HG03108 (cell line): ENCODE results near the gene PCDHGC5.

Experiments used
- ATAC-seq: cut with Tn5 transposase; IDR thresholded peaks from one replicate; pipeline ENCODE4 v1.9.1; 2021; ENCODE audit warnings: moderate library complexity; ENCODE audit not compliant: unreplicated experiment

Gene PCDHGC5

DNA sequence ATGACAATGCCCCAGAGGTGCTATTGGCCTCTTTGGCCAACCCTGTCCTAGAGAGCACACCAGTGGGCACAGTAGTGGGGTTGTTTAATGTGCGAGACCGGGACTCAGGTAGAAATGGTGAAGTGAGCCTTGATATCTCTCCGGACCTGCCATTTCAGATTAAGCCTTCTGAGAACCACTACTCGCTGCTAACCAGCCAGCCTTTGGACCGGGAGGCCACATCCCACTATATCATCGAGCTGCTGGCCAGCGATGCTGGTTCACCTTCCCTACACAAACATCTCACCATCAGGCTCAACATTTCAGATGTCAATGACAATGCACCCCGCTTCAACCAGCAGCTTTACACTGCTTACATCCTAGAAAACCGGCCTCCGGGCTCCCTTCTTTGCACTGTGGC is 1.4 kb downstream of the PCDHGC5 start:
- ATAC-seq, result no peak

- ATAC-seq, result no peak
Measured at GRCh38 chr5:141490771-141491170, 1.9 kb downstream of the PCDHGC5 start.

GRCh38 chr5:141491323-141492167 is 2.7 kb downstream of the PCDHGC5 start:
- ATAC-seq, result peak; percentile 19

DNA sequence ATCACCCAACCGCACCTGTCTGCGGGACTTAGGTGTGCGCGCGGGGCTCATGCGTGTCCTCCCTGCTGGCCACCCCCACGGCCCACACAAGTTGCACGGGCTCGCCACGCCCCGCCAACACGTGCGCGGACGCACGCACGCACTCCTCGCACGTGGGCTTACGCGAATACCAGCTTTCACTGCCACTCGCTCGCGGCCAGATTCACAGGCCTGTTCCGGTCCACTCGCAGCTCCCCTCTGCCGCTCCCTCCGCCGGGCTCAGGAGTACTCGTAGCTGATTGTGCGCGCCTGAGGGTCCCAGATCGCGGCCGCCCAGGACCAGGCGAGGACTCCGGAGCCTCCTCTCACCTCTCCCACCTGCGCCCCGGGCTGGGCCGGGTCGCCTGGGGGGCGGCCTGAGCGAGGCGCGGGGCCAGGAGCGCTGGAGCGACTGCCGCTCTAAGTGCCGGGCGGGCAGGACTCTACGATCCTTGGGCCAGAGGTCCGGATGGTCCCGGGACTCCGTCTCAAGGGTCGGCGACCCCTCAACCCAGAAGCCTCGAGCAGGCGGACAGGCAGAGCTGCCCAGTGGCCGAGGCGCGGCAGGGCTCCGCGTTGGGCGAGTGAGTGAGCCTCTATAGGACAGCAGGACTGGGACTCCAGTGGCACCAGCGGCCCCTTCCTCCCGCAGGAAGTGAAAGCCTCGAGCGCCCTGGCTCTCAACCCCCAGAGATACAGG is 3.4 kb downstream of the PCDHGC5 start:
- peak; percentile 44 for ATAC-seq

DNA sequence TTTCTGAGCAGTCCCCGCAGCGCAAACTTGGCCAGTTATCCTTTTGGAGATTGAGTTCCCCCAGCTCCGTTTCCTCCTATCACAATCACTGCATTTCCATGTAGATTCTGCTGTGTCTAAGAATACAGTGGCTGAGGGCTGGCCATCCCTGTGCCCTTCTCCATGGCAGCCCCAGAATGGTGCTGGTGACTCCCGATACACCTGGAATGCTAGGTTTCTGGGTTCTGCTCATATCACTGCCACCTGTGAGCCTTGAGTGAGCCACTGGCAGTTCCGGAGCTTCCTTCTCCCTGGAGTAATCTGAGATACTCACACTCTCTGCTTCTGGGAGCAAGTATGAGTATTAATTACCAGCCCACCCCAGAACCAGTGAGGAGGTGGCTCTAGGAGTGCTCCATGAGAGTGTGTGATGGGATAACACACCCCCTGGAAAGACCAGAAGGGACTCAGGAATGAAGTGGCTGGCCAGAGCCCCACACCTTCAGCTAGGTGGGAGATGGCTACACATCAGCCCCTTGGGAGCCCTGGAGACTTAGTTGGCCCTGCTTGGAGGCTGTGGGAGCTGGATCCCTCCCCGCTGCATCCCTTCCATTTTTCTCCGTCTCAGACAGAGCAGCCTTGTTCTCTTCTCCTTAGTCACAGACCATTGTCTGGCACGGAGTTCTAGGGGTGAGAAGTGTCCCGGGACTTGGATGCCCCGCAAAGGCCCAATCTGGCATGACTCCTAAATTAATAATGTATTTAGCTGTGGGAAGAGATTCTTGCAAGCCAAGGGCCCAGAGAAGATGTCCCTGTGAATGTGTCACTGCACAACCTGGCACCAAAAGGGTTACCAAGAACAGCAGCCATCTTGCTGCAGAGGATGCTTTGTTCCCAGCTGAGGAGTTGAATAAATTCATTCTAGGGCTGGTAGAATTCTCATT is 4.9 kb downstream of the PCDHGC5 start:
- no peak for ATAC-seq

DNA sequence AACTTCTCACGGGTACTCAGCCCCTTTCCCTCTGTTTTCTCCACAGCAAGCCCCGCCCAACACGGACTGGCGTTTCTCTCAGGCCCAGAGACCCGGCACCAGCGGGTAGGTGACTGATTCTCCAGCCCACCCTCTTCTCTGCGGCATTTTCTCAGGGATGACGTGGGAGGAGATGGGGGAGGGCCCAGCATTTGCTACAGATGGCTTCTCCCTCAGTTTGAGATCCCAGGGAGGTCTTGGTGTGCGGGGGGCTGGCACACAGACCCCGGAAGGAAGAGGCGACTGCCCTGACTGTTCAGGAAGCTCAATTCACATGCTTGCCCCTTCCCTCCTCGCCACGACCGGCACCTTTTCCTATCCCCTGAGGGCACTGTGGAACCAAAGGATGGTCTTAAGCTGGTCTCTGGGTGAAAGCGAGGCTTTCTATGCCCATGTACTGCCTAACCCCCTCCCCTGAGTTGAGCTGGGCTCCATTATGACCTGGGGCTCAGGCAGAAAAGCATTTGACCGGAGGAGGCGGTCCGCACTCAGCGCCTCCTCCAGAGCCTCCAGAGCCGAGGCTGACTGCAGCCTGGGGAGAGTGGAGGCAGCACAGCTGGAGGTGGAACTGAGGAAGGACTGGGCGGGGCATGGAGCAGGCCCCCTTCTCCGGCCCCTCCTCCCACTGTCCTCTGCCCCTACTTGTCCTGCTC is 6.0 kb downstream of the PCDHGC5 start:
- ATAC-seq, result no peak

- ATAC-seq, result no peak
Measured at GRCh38 chr5:141495453-141495811, 6.6 kb downstream of the PCDHGC5 start.

- no peak for ATAC-seq
Measured at GRCh38 chr5:141496038-141496437, 7.2 kb downstream of the PCDHGC5 start.

GRCh38 chr5:141501761-141502160 is 12.9 kb downstream of the PCDHGC5 start:
- no peak for ATAC-seq

DNA sequence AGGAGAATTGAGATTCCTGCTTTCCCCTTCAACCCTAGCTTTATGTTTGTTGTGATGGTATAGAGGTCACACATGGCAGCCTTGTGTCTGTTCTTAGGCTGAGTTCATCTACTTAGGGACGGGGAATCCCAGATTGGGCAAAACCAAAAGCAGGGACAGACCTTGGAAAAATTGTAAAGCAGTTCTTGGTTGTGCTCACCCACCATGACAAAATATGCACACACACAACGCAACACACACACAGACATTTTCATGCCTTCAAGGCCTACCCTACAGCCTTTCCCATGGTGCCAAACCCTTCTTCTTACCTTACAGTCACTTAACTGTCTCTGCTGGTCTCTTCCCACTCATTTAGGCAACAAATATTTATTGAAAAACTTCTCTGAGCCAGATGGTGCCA is 14.8 kb downstream of the PCDHGC5 start:
- ATAC-seq, result no peak

GRCh38 chr5:141504216-141504615 is 15.3 kb downstream of the PCDHGC5 start:
- ATAC-seq, result no peak

DNA sequence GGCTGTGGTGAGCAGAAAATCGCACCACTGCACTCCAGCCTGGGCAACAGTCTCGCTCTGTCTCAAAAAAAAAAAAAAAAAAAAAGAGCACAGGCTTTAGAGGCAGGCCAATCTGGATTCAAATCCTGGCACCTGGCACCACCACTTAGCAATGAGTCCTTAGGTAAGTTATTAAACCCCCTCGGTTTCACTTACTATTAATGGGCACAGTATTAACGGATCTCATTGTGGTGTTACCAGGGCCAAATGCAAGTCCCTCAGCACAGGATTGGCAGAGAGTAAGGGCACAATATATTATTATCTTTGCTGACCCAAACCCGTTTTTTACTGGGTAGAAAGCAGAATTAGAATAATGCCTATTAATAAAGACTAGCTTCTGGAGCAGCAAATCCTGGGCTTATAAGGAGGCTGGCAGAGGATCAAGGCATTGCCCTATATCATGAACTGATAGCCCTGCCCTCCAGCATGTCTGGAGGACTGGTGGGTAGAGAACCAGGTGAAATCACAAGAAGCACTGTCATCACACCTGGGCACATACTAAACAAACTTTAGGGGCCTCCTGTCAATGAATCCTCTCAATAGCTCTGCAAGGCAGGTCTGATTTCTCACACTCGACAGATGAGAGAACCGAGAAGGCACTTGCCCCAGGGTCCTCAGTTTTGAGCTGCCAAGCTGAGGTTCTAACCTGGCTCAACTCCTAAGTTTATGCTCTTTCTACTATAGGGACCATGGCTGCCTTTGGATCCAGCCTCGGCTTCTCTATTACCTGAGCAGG is 17.7 kb downstream of the PCDHGC5 start:
- no peak for ATAC-seq

GRCh38 chr5:141507387-141508091 is 18.7 kb downstream of the PCDHGC5 start:
- ATAC-seq, result peak; percentile 32

DNA sequence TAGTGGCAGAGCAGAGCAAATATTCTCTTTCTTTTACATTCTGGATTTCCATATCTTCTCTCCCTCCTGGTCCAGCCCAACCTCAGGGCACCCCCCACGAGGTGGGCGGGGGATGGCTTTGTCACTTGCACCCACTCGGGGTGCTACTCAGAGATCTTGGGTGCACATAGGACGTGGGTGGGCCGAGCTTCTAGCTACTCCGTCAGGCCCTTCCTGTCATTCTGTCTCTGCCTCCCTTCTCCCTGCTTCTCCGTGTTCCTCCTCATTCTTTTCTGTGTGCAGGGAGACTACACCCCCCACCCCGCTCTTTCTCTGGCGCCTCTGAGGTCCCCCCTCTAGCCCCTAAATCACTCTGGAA is 19.5 kb downstream of the PCDHGC5 start:
- ATAC-seq, result no peak

GRCh38 chr5:141508798-141509611 is 20.1 kb downstream of the PCDHGC5 start:
- no peak for ATAC-seq

GRCh38 chr5:141510160-141510559 is 21.3 kb downstream of the PCDHGC5 start:
- ATAC-seq, result no peak

DNA sequence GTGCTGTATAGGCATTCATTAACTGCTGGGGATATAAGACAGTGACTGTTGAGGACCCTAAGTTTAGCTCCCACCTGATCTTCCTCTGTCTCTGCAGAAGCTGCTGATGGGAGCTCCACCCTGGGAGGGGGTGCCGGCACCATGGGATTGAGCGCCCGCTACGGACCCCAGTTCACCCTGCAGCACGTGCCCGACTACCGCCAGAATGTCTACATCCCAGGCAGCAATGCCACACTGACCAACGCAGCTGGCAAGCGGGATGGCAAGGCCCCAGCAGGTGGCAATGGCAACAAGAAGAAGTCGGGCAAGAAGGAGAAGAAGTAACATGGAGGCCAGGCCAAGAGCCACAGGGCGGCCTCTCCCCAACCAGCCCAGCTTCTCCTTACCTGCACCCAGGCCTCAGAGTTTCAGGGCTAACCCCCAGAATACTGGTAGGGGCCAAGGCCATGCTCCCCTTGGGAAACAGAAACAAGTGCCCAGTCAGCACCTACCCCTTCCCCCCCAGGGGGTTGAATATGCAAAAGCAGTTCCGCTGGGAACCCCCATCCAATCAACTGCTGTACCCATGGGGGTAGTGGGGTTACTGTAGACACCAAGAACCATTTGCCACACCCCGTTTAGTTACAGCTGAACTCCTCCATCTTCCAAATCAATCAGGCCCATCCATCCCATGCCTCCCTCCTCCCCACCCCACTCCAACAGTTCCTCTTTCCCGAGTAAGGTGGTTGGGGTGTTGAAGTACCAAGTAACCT is 22.1 kb downstream of the PCDHGC5 start:
- peak; percentile 40 for ATAC-seq

DNA sequence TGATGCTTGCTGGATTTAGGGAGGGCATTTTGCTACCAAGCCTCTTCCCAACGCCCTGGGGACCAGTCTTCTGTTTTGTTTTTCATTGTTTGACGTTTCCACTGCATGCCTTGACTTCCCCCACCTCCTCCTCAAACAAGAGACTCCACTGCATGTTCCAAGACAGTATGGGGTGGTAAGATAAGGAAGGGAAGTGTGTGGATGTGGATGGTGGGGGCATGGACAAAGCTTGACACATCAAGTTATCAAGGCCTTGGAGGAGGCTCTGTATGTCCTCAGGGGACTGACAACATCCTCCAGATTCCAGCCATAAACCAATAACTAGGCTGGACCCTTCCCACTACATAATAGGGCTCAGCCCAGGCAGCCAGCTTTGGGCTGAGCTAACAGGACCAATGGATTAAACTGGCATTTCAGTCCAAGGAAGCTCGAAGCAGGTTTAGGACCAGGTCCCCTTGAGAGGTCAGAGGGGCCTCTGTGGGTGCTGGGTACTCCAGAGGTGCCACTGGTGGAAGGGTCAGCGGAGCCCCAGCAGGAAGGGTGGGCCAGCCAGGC is 23.0 kb downstream of the PCDHGC5 start:
- ATAC-seq, result no peak
